Measurements from ENCODE around the gene KLF5.

GRCh38 chr13:73096173-73096572 lies 37.4 kb downstream of the KLF5 start:
- TF ChIP-seq EZH2phosphoT487 (IDR thresholded peaks at IDR 0.05; ENCODE audit: borderline replicate concordance) (no peak), CTCF (conservative IDR thresholded peaks at IDR 0.05; ENCODE audit: low read length) (no peak)

Measured in Loucy (cell line).